Body of pancreas (tissue), 4 donors: ENCODE measurements around the gene DDX6. TPM values are rescaled to one million over a fixed set of nuclear protein-coding genes. Genes with fewer than 3 reads are reported as not detected.
A peak's percentile ranks its signal among the peaks of the same experiment; 100 is the strongest.
"Not testable (repeated sequence)": the region's sequence is repeated elsewhere in the genome, so short reads cannot be mapped to it uniquely, and the experiment has no call there.

ENCODE experiments used
- ATAC-seq: fragments of 150-250 bp; one replicate; pipeline ENCODE4 v1.9.1; 2016
- DNase-seq, 4 donors: peaks; one replicate each; pipeline ENCODE4 v3.0.0-alpha.2; 2019
- H3K27ac ChIP-seq, 4 donors: fragments of 200-600 bp; sonication (generic); 1 replicate in 3 of 4; 2 replicates in 1 of 4; pipeline versions ENCODE4 v1.5.1 to v1.6.1; 2016 to 2019; ENCODE audit warnings: mild to moderate bottlenecking in 1 of 4, mixed read lengths in 1 of 4, moderate library complexity in 1 of 4
- H3K27me3 ChIP-seq, 2 donors: fragments of 200-600 bp; sonication (generic); one replicate each; pipeline ENCODE4 v1.6.0; 2016; ENCODE audit warnings: mild to moderate bottlenecking in 1 of 2
- H3K36me3 ChIP-seq, 2 donors: fragments of 200-600 bp; sonication (generic); replicated peaks in 1 of 2; 2 replicates each; pipeline ENCODE4 v1.5.1; 2016; ENCODE audit warnings: low read depth in 2 of 2; ENCODE audit not compliant: insufficient read depth in 1 of 2
- H3K4me1 ChIP-seq: fragments of 200-600 bp; sonication (generic); one replicate; pipeline ENCODE4 v1.6.0; 2016
- H3K4me3 ChIP-seq, 2 donors: fragments of 200-600 bp; sonication (generic); 1 replicate in 1 of 2; 2 replicates in 1 of 2; pipeline ENCODE4 v1.5.1; 2016 to 2019
- H3K9me3 ChIP-seq, 3 donors: fragments of 200-600 bp; sonication (generic); 1 replicate in 2 of 3; 2 replicates in 1 of 3; pipeline ENCODE4 v1.5.1; 2016
- WGBS, 2 donors: methylation state at CpG; one replicate each; pipeline ENCODE4 v1.1.5; 2017; 5-methylcytosine and 5-hydroxymethylcytosine counted together
- intact Hi-C: fragments of 100-400 bp; cut with DNase I; formaldehyde crosslinking; loops from one replicate; pipeline ENCODE4 v1.15.1; 2023
- total RNA-seq, 2 donors: library from RNA; depleted of rRNA; stranded (reverse); fragments of >200 nt; gene quantifications; one replicate each; pipeline ENCODE4 v1.1.0, GENCODE V29; 2016
- TF ChIP-seq, protein P1 (sequence below), 7 experiments: fragments of 450-650 bp in 4 of 7; fragments of 200-600 bp in 3 of 7; sonication (generic) in 3 of 7; IDR thresholded peaks; one replicate each; pipeline ENCODE4 v1.5.1; 2016 to 2019; ENCODE audit warnings: antibody characterized with exemption in 7 of 7

The DDX6 gene
- total RNA-seq, 2 donors from 2014 or later, result 63.3 to 69.8 TPM

DNA sequence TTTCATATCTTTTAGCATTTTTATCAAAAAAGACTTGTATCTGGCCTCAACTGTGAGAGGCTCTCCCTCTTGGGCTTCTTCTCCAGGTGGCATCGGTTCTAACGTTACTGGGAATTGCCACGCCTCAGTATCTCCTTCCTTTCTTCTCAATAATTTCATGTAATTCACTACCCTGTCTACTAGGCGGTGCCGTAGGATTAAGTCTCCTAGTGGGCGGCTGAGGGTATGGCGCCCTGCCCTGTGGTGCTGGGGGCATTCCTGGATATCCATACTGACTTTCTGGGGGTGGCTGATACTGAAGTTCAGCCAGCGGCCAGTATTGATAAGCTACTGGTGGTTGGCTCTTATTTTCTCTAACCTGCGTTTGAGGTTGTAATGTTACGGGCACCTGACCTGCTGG lies 62.9 kb downstream of the DDX6 start:
- H3K4me1 ChIP-seq, intact Hi-C loops, H3K36me3 ChIP-seq, ATAC-seq, H3K9me3 ChIP-seq, H3K4me3 ChIP-seq, H3K27me3 ChIP-seq, DNase-seq, H3K27ac ChIP-seq: not testable (repeated sequence)
- TF ChIP-seq, protein P1, sequence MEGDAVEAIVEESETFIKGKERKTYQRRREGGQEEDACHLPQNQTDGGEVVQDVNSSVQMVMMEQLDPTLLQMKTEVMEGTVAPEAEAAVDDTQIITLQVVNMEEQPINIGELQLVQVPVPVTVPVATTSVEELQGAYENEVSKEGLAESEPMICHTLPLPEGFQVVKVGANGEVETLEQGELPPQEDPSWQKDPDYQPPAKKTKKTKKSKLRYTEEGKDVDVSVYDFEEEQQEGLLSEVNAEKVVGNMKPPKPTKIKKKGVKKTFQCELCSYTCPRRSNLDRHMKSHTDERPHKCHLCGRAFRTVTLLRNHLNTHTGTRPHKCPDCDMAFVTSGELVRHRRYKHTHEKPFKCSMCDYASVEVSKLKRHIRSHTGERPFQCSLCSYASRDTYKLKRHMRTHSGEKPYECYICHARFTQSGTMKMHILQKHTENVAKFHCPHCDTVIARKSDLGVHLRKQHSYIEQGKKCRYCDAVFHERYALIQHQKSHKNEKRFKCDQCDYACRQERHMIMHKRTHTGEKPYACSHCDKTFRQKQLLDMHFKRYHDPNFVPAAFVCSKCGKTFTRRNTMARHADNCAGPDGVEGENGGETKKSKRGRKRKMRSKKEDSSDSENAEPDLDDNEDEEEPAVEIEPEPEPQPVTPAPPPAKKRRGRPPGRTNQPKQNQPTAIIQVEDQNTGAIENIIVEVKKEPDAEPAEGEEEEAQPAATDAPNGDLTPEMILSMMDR (IDR thresholded peaks at IDR 0.05), result peak in 2 of 7 experiments; percentile 6 to 15
- WGBS, 2 donors, result 65 to 67% methylated on average over 9 to 10 of the region's 10 CpGs

DNA sequence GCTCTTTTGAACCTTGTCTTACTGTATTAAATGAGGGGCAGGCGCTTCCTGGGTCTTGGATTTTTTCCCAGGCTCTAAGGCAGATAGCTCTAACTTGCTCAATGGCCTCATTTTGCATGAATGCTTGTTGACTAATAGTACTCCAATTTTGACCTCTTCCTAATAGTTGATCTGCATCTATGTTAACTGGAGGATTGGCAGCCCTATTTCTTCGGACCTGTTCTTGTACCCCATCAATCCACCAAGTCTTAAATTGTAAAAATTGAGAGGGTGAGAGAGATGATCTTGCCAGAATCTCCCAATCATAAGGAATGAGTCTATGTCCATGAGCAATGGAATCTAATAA lies 63.3 kb downstream of the DDX6 start:
- intact Hi-C loops, H3K27me3 ChIP-seq, ATAC-seq, H3K27ac ChIP-seq, H3K4me1 ChIP-seq, H3K4me3 ChIP-seq, DNase-seq, H3K36me3 ChIP-seq, H3K9me3 ChIP-seq: not testable (repeated sequence)
- 70 to 84% methylated on average over 2 of the region's 2 CpGs for whole genome bisulfite sequencing, 2 donors

DNA sequence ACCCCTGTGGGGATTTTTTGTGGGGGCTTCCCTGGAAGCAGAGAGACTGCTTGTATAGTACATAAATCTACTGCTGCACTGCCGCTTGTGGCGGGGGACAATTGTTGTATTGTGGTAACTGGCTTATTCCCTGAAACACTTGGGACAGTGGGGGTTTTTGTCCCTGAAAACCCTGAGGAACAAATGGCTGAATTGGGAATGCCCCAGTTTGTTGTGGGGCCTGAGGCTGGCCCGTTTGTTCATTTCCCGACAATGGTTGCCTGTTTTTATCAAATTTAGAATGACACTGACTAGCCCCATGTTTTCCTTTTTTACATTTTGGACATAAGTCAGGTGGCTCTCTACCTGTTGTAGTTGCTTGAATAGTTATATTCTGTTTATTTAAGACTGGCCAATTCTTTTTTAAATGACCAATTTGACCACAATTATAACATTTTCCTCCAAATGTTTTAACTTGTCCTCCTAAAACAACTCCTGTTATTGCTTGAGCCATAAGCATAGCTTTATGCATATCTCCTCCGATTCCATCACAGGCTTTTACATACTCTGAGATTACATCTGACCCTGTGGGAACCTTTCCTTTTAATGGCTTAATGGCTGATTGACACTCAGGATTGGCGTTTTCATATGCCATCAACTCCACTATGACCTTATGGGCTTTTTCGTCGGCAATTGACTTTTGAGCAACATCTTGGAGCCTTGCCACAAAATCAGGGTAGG lies 63.8 kb downstream of the DDX6 start:
- H3K36me3 ChIP-seq, ATAC-seq, H3K27ac ChIP-seq, H3K4me3 ChIP-seq, DNase-seq, H3K27me3 ChIP-seq, intact Hi-C loops, H3K4me1 ChIP-seq, H3K9me3 ChIP-seq: not testable (repeated sequence)
- WGBS, 2 donors, result 64 to 69% methylated on average over 8 of the region's 8 CpGs

DNA sequence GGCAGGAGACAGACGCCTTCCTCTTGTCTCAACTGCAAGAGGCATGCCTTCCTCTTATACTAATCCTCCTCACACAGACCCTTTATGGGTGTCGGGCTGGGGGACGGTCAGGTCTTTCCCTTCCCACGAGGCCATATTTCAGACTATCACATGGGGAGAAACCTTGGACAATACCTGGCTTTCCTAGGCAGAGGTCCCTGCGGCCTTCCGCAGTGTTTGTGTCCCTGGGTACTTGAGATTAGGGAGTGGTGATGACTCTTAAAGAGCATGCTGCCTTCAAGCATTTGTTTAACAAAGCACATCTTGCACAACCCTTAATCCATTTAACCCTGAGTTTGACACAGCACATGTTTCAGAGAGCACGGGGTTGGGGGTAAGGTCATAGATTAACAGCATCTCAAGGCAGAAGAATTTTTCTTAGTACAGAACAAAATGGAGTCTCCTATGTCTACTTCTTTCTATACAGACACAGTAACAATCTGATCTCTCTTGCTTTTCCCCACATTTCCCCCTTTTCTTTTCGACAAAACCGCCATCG lies 69.4 kb downstream of the DDX6 start:
- H3K4me1 ChIP-seq, DNase-seq, H3K4me3 ChIP-seq, H3K36me3 ChIP-seq, intact Hi-C loops, H3K27me3 ChIP-seq, H3K27ac ChIP-seq, ATAC-seq, H3K9me3 ChIP-seq: not testable (repeated sequence)
- 70 to 75% methylated on average over 2 of the region's 10 CpGs for WGBS, 2 donors

DNA sequence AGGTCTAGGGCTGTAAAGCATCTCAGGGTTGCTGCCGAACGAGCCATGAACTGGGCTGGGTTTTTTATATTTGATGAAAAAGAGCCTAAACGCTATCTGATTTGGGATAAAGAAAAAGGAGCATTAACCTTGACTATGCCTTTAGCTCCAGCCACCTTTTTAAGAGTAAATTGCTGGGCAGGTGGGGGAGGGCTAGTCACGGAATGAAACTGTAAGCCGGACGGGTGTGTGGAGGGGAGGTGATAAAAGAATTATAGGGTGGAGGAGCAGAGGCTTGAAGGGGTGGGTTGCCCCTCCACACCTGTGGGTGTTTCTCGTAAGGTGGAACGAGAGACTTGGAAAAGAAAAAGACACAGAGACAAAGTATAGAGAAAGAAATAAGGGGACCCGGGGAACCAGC lies 70.2 kb downstream of the DDX6 start:
- H3K9me3 ChIP-seq, H3K27me3 ChIP-seq, H3K27ac ChIP-seq, H3K36me3 ChIP-seq, DNase-seq, intact Hi-C loops, ATAC-seq, H3K4me3 ChIP-seq: not testable (repeated sequence)
- peaks cover 11% of the 10 kb centered on the region for H3K4me1 ChIP-seq
- 63 to 69% methylated on average over 9 of the region's 9 CpGs for WGBS, 2 donors

DNA sequence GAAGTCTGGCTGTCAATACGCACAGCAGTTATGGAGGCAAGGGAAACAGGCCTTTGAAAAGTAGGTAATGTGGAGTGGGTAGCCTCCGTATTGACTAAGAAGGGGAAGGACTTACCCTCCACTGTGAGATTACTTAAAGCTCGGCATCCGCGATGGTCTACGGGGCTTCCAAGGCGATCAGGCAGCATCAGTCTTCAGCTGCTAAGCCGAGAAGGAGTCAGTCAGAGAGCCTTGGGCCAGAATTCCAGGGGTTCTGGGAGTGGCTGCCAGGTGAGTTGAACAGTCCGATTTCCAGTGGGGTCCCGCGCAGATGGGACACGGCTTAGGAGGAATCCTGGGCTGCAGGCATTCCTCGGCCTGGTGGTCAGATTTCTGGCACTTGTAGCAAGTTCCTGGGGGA lies 70.9 kb downstream of the DDX6 start:
- H3K9me3 ChIP-seq, DNase-seq, ATAC-seq, H3K27ac ChIP-seq, intact Hi-C loops, H3K4me3 ChIP-seq, H3K36me3 ChIP-seq, H3K27me3 ChIP-seq: not testable (repeated sequence)
- WGBS, 2 donors, result 67 to 94% methylated on average over 2 to 13 of the region's 13 CpGs
- H3K4me1 ChIP-seq, result peaks cover 18% of the 10 kb centered on the region

DNA sequence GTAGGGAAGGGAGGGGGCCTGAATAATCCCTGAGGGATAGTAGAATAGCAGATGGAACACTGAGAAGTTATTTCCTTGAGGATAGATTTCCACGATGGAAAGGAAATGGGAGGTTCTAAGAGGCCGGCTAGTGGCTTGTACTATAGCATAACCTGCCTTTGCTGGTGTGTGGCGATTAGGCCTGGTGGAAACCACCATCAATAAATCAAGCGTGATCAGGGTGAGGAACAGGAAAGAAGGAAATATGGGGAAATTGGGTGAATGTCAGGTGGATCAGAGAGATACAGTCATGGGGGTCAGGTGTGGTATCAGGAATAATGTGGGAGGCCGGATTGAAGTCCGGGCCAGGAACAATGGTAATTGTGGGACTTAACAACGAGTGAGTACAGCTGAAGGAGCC lies 72.4 kb downstream of the DDX6 start:
- H3K27me3 ChIP-seq, H3K9me3 ChIP-seq, DNase-seq, intact Hi-C loops, H3K4me3 ChIP-seq, H3K27ac ChIP-seq, ATAC-seq, H3K36me3 ChIP-seq: not testable (repeated sequence)
- H3K4me1 ChIP-seq, result peaks cover 19% of the 10 kb centered on the region
- 70 to 89% methylated on average over 7 of the region's 7 CpGs for WGBS, 2 donors

DNA sequence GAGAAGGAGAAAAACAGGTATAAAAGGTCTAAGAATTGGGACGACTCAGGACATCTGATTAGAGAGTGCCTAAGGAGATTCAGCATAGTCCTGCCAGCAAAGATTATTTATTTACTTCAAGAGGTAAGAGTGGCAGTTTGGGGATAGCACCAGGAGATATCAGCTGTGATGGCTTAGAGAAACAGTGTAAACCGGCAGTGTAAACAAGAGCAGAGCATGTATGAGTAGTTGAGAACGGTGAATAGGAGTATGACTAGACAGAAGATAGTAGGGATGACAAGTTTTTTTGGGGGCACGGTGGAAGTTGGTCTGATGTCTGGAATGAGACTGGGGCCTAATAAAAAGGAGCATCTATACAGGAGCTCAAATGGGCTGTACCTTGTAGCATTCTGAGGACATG lies 73.2 kb downstream of the DDX6 start:
- H3K4me1 ChIP-seq, result peaks cover 19% of the 10 kb centered on the region
- intact Hi-C loops, H3K27me3 ChIP-seq, H3K27ac ChIP-seq, ATAC-seq, DNase-seq, H3K9me3 ChIP-seq, H3K4me3 ChIP-seq, H3K36me3 ChIP-seq: not testable (repeated sequence)
- 64 to 74% methylated on average over 4 of the region's 4 CpGs for WGBS, 2 donors

DNA sequence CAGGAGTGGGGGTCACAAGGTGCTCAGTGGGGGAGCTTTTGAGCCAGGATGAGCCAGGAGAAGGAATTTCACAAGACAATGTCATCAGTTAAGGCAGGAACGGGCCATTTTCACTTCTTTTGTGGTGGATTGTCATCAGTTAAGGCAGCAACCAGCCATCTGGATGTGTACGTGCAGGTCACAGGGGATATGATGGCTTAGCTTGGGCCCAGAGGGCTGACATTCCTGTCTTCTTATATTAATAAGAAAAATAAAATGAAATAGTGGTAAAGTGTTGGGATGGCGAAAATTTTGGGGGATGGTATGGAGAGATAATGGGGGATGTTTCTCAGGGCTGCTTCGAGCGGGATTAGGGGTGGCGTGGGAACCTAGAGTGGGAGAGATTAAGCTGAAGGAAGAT lies 73.7 kb downstream of the DDX6 start:
- H3K36me3 ChIP-seq, H3K4me3 ChIP-seq, ATAC-seq, intact Hi-C loops, H3K27me3 ChIP-seq, DNase-seq, H3K27ac ChIP-seq, H3K9me3 ChIP-seq: not testable (repeated sequence)
- 92 to 93% methylated on average over 5 to 6 of the region's 6 CpGs for WGBS, 2 donors
- peaks cover 19% of the 10 kb centered on the region for H3K4me1 ChIP-seq
